Smooth muscle cell (in vitro differentiated cells): ENCODE measurements around the gene ATP2B1. TPM values are rescaled to one million over a fixed set of nuclear protein-coding genes. Genes with fewer than 3 reads are reported as not detected.

ENCODE experiments used
- DNase-seq: peaks from one replicate; lab custom pipeline; 2025; ENCODE audit not compliant: unreplicated experiment; lab: John Stamatoyannopoulos, UW
- H2AFZ ChIP-seq: fragments of 200-600 bp; sonication (generic); 2 replicates; pipeline ENCODE4 v1.6.0; 2016; ENCODE audit warnings: antibody characterized with exemption, low read depth, mild to moderate bottlenecking
- H3F3A ChIP-seq: fragments of 200-600 bp; sonication (generic); 2 replicates; pipeline ENCODE4 v1.6.0; 2017; ENCODE audit warnings: antibody characterized with exemption, low read depth
- H3K27ac ChIP-seq: fragments of 200-600 bp; sonication (generic); 2 replicates; pipeline ENCODE4 v1.5.1; 2016; ENCODE audit warnings: low read depth, mild to moderate bottlenecking
- H3K27me3 ChIP-seq: fragments of 200-600 bp; sonication (generic); 2 replicates; pipeline ENCODE4 v1.6.1; 2016; ENCODE audit warnings: low read depth, mild to moderate bottlenecking
- H3K36me3 ChIP-seq: fragments of 200-600 bp; sonication (generic); 2 replicates; pipeline ENCODE4 v1.5.1; 2016; ENCODE audit warnings: low read depth
- H3K4me1 ChIP-seq: fragments of 200-600 bp; sonication (generic); 2 replicates; pipeline ENCODE4 v1.5.1; 2016; ENCODE audit warnings: low read depth
- H3K4me2 ChIP-seq: fragments of 200-600 bp; sonication (generic); 2 replicates; pipeline ENCODE4 v1.6.0; 2016; ENCODE audit warnings: mild to moderate bottlenecking
- H3K4me3 ChIP-seq: fragments of 200-600 bp; sonication (generic); 2 replicates; pipeline ENCODE4 v1.5.1; 2016; ENCODE audit warnings: mild to moderate bottlenecking
- H3K79me2 ChIP-seq: fragments of 200-600 bp; sonication (generic); 2 replicates; pipeline ENCODE4 v1.6.0; 2016; ENCODE audit warnings: low read depth, mild to moderate bottlenecking
- H3K9ac ChIP-seq: fragments of 200-600 bp; sonication (generic); 2 replicates; pipeline ENCODE4 v1.6.0; 2016; ENCODE audit warnings: low read depth
- H3K9me3 ChIP-seq: fragments of 200-600 bp; sonication (generic); replicated peaks from 2 replicates; pipeline ENCODE4 v1.5.1; 2016; ENCODE audit warnings: low read depth
- H4K20me1 ChIP-seq: fragments of 200-600 bp; sonication (generic); 2 replicates; pipeline ENCODE4 v1.6.0; 2016; ENCODE audit warnings: low read depth
- CTCF ChIP-seq: fragments of 200-600 bp; sonication (generic); IDR thresholded peaks from 2 replicates; pipeline ENCODE4 v1.5.1; 2017; ENCODE audit warnings: borderline replicate concordance, mild to moderate bottlenecking, antibody characterized with exemption; ENCODE audit not compliant: insufficient read depth, poor library complexity, severe bottlenecking
- WGBS: methylation state at CpG from one replicate; pipeline ENCODE4 v1.1.7; 2016; ENCODE audit warnings: low lambda C conversion rate; 5-methylcytosine and 5-hydroxymethylcytosine counted together
- polyA plus RNA-seq: library from polyadenylated mRNA; unstranded; fragments of >200 nt; fragmentation: Nextera tagmentation; extraction: Ambion mirVana; gene quantifications from 2 replicates; pipeline ENCODE4 v1.2.1, GENCODE V29; 2016
- total RNA-seq: library from RNA; depleted of rRNA; stranded (reverse); fragments of >200 nt; gene quantifications from 2 replicates; pipeline ENCODE4 v1.2.3, GENCODE V29; 2014

The ATP2B1 gene
- total and polyA plus RNA-seq, 2 experiments from 2014 or later: 42.8 to 70.1 TPM

- Histone ChIP-seq H3K9me3 (no peaks in the 10 kb centered on the region), H3K4me1 (no peaks in the 10 kb centered on the region), H3K9ac (no peak overlapping the region), H4K20me1 (peaks cover 7% of the 10 kb centered on the region), H3K27ac (no peak overlapping the region), H2AFZ (no peak overlapping the region), H3K4me2 (no peak overlapping the region), H3K27me3 (no peaks in the 10 kb centered on the region), H3K4me3 (no peak overlapping the region), H3K79me2 (peaks cover 14% of the 10 kb centered on the region), H3F3A (no peaks in the 10 kb centered on the region), H3K36me3 (peaks cover 14% of the 10 kb centered on the region)
- no peak for TF ChIP-seq CTCF
- DNase-seq: no peak
- WGBS: 95% methylated on average over 2 of the region's 2 CpGs
These were observed 88.9 kb downstream of the ATP2B1 start for GRCh38 chr12:89619764-89620163.

DNA sequence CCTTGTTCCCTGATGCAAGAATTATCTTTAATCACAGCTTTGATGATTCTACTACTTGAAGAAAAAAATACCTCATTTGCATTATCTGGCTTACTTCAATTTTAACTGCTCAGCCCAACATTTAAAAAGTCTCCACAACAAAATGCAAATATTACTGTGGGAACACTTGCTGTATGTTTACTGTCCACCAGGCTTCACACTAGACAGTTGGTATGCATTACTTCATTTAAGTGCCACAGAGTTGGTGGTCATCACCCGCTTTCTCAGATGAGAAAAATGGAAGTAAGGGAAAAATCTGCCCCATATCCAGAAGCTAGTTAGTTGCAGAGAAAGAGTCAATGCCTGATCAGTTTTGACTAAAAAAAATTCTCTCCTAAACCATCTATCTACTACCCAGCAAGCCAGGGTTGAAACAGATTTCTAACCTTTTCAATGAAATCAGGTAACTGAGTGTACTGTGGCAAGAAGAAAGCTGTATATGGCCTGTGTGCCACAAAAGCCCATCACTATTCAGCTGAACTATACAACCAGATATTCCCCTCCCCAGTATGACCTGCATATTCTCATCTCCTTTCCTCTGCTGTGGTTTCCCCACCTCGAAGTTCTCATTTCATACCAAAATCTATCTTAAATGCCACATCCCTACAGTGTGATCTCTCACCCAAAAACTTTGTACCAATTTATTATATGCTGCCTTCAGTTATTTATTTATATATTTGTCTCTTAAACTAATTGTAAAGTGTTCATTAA, 90.3 kb downstream of the ATP2B1 start:
- H3K9me3 ChIP-seq: no peaks in the 10 kb centered on the region
- H3K79me2 ChIP-seq: peaks cover 14% of the 10 kb centered on the region
- WGBS: 40% methylated on average over 2 of the region's 2 CpGs

GRCh38 chr12:89610366-89610765, 98.3 kb downstream of the ATP2B1 start:
- TF ChIP-seq CTCF: no peak
- no peaks in the 10 kb centered on the region for H3K27me3 ChIP-seq
- no peaks in the 10 kb centered on the region for H3K79me2 ChIP-seq
- H3K9me3 ChIP-seq: no peaks in the 10 kb centered on the region
- no peak overlapping the region for H3K4me2 ChIP-seq
- H2AFZ ChIP-seq: no peak overlapping the region
- H3K36me3 ChIP-seq: peaks cover 10% of the 10 kb centered on the region
- no peak overlapping the region for H3K4me3 ChIP-seq
- no peaks in the 10 kb centered on the region for H4K20me1 ChIP-seq
- no peak overlapping the region for H3K27ac ChIP-seq
- 90% methylated on average over 3 of the region's 3 CpGs for WGBS
- no peak for DNase-seq
- no peaks in the 10 kb centered on the region for H3K4me1 ChIP-seq
- no peak overlapping the region for H3K9ac ChIP-seq
- no peaks in the 10 kb centered on the region for H3F3A ChIP-seq

More for the DNA sequence above, 90.3 kb downstream of the ATP2B1 start:
- Histone ChIP-seq H4K20me1 (peaks cover 7% of the 10 kb centered on the region), H3K4me3 (no peak overlapping the region), H3F3A (no peaks in the 10 kb centered on the region), H3K4me1 (no peaks in the 10 kb centered on the region), H3K36me3 (peaks cover 19% of the 10 kb centered on the region), H2AFZ (no peak overlapping the region), H3K27ac (no peak overlapping the region), H3K4me2 (no peak overlapping the region), H3K27me3 (no peaks in the 10 kb centered on the region), H3K9ac (no peak overlapping the region)
- TF ChIP-seq CTCF: no peak
- no peak for DNase-seq

GRCh38 chr12:89603678-89604077, 105.0 kb downstream of the ATP2B1 start:
- no peak overlapping the region for H3K27ac ChIP-seq
- TF ChIP-seq CTCF: no peak
- DNase-seq: no peak
- no peaks in the 10 kb centered on the region for H4K20me1 ChIP-seq
- 72% methylated on average over 5 of the region's 5 CpGs for WGBS
- H3K4me3 ChIP-seq: no peak overlapping the region
- no peak overlapping the region for H2AFZ ChIP-seq
- H3K4me1 ChIP-seq: no peaks in the 10 kb centered on the region
- H3F3A ChIP-seq: no peaks in the 10 kb centered on the region
- no peak overlapping the region for H3K4me2 ChIP-seq
- H3K36me3 ChIP-seq: peaks cover 13% of the 10 kb centered on the region
- no peaks in the 10 kb centered on the region for H3K9me3 ChIP-seq
- H3K9ac ChIP-seq: no peak overlapping the region
- no peaks in the 10 kb centered on the region for H3K79me2 ChIP-seq
- no peaks in the 10 kb centered on the region for H3K27me3 ChIP-seq
